Stimulated activated CD4-positive, alpha-beta T cell treated with anti-CD3 and anti-CD28 coated beads, Interleukin-2, amount 100 ng/mL, for 24 hours (primary cell): ENCODE results near the gene MESP2.

Source experiments
- DNase-seq, 2 donors: peaks; one replicate each; pipeline ENCODE4 v3.0.0-alpha.2; 2020

MESP2 gene

DNA sequence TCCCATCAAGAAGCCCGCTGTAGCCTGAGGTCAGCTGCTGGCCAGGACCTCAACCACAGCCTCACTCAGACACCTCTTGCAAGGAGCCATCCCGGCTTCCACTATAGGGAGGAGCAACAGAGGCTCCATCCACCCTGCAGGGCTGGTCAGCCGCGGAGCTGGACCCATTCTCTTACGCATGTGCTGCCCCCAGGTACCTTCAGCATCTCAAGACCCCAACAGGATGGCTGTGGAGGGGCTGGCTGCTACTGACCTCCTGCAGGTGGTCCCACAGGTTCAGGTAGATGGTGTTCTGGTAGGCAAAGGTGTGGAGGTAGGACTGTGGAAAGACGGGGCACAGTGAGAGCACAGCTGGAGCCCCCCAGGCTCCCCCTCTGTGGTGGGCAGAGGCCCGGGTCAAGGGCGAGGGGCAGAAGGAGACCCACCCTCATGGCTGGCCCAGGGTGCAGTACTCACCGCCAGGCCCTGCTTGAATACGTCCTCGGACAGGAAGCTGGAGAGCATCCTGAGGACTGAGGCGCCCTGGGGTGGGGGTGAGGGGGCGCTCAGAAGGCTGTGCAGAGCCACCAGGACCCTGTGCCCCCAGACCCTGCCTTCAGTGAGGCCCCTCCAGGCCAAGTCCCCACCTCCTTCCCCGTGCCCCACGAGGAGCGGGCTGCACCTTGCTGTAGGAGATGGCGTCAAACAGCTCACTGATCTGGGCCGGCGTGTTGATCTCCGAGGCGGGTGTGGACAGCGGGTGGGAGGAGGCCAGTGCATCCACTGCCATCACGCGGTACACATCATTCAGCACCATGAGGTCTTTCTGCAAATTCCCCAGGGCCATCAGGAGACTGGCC lies 27.1 kb downstream of the MESP2 start:
- no peak for DNase-seq

DNA sequence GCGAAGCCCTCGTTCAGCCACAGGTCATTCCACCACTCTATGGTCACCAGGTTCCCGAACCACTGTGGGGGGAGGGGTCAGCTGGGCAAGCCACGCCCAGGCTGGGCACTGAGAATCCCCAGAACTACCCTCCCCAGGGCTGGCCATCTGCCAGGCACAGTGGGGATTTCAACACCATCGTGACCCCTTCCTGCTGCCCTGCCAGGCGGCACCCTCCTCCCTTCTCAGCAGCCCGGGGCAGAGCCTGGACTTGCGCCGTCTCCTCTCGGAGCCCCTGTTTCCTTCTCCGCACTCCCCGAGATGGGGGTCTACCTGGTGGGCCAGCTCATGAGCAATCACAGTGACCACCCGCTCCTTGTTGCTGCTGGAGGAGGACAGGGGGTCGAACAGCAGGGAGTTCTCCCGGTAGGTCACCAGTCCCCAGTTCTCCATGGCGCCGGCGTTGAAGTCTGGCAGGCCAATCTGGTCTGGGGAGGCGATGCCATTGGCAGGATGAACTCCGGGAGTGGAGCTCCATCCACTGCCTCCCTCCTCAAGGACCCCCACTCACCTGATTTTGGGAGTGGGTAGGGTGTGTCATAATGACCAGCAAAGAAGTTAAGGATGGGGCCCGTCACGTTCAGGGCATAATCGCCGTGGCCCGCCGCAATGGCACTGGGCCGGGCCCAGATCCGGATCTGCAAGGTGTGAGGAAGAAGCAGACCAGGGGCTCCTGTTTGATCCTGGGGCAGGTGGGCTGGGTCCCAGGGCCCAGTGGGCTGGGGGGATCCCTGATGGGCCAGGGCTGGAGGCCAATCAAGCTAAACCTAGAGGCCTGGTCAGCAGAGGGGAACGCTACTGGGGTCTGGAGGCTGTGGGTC lies 28.0 kb downstream of the MESP2 start:
- no peak for DNase-seq

DNA sequence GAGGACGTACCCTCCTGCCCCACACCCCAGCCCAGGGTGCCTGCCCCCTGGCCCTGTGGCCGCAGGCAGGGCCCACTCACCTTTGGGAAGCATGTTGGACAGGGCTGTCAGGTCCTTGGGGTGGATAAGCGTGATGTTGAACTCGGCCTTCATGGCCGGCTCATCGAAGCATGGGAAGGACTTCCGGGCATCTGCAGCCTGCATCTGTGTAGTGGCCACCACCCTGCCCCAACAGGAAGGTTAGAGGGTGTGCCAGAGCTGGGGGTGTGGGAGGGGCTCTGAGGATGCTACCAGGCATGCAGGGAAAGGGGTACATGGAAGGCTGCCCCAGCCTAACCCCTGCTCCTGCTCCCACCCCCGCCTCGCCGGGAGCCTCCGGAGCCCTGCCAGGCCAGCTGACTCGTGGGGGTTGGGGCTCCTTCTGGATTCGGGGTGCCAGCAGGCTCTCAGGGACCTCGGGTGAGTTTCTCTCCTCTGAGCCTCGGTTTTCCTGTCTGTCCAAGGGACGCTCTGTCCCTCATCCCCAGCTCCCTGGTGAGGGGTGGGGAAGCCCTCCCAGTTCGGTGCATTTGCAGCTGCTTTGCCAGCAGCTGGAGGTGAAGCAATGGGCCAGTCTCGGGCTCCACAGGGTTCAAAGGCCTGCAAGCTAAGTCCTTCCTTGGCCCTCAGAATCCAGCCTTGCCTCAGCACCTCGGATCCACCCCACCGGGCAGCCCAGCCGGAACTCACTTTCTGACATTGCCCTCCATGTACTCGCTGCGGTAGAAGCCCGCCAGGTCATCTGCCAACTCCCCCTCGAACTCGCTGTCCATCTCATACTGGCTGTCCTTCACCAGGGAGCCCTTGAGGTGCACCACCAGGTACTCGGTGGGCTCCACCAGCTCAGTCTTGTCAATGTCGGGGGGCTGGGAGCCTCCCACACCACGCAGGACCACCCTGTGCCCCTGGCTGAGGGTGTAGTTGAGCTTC lies 29.4 kb downstream of the MESP2 start:
- DNase-seq: no peak

DNA sequence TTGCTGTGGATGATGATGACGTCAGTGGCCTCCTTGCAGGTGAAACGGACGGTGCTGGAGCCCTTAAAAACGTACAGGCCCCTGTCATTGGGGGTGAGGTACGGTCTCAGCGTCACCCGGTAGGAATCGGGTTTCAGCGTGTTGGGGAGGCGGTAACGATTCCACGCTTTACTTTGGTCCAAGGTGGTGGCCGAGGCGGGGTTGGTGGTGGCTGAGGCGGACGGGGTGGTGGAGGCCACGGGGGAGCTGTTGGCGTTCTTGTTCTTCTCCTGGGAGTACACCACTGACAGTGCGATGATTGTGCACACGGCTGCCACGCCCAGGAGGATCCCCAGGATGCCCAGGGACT lies 30.1 kb downstream of the MESP2 start:
- DNase-seq: no peak

DNA sequence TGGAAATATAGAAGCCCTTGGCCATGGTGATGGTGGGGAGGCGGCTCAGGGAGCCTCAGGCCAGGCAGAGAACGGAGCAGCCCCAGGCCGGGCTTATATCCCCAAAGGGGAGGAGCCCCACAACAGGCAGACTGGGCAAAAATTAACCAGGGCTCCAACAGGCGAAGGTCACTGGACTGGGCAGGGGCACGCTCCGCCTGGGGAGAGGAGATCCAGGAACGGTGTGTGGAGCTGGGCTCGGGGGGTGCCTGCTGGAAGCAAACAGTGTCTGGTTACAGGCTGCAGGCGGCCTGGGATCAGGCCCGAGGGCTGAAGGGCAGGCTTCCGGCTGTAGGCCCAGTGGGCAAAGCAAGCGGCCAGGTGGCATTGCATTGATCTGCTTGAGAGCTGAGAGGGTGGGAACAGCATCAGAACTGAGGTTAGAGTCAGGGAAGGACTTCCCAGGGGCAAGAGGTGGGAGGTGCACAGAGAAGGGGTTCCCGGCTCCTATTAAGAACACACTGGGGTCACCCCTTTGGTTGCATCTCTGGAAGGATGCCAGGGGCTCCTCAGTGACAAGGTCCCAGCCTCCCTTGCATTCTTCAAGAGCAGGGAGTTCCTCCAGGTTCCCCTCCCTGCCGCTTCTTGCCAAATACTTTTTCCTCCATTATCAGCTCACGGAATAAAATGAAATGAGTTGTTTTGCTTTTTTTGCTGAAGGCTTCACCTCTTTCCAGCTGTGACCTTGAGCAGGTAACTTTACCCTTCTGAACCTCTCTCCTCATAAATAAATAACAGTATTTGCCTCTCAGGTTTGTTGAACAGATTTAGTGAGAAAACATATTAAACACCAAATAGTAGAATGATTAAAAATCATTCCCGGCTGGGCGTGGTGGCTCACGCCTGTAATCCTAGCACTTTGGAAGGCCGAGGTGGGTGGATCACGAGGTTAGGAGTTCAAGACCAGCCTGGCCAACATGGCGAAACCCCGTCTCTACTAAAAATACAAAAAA lies 30.7 kb downstream of the MESP2 start:
- DNase-seq: no peak

DNA sequence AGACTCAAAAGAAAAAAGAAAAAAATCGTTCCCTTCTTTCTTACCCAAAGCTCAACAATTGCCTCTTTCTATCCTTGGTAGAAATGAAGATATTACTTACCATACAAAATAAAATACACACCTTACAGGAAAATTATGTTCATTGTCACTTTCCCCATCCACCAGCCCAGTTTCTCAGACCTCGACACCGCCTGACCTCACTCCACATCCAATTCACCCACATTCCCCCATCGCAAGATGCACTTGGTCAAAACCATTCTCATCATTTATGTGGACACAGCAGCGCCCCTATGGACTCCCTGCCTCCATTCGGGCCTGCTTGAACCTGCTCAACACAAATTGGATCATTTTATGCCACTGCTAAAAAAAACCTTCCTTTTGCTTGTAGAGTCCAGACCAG lies 31.6 kb downstream of the MESP2 start:
- DNase-seq: no peak

DNA sequence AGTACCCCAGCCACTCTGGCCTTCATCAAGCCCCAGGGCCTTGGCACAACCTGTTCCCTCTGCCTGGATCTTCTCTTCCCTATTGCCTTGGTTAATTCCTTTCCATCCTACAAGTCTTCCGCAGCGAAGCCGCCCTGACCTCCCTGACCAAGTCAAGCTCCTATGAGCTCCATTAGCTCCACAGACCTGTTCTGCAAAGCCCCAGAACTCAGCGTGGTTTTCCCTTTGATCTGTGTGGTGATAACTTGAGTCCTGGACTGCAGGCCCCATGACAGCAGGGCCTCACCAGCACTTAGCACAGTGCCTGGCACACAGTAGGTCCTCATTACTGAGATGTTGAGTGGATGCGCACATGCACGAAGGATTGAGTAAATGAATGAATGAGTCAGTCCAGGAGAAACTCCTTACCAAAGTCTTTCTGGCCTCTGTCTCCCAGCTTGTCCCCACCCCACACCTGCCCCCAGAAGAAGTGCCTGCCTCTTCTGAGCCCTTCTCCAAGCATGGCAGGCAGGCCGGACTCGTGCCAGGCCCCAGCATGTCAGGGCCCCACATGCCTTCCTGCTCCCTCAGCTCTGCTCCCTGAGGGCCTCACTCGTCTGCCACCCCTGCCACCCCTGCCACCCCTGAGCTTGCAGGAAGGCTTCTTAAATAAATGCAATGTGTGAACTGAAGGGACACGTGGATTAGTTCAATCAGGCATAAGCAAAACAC lies 32.2 kb downstream of the MESP2 start:
- DNase-seq: no peak

DNA sequence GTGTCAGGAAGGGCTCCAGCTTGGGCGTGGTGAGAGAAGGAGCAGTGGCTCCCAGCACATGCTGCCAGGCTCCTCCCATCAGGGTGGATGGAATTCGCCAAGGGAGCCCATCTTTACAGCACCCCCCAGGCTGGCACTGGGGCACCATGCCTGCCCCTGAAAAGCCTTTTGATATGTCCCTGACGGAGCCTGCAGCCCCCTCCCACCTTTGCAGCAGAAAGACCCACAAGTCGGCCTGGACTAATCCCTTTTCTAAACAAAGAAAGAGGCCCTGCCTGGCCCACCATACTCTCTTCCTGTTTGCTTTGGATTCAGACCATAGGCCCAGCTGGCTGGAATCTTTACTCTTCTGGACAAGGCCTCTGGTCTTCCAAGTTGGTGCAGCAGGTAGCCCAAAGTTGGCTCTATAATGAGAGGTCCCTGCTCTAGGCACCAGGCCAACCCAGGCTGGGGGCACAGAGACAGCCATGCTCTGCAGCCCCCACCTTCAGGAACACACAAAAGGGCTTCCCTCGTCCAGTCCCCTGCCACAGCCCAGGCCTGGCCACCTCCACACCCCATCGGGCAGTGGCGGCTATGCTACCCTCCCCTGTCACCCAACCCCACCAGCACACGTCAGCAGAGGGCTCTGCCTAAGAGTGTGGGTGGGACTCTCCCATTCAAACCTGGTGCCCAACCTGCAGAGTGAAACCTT lies 33.1 kb downstream of the MESP2 start:
- DNase-seq: no peak

DNA sequence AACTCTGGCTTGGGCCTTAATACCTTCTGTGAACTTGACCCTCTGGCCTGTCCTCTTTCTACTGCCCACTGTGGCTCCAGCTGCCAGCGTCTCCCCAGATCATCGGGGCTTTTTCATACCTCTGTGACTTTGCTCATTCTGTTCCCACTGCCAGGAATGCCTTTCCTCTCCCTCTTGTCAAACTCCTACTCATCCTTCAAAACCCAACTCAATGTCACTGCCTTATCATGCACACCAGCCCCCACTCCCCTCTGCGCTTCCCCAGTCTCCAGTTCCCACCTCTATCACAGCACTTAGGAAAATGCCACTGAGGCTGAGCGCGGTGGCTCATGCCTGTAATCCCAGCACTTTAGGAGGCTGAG lies 33.6 kb downstream of the MESP2 start:
- no peak for DNase-seq

DNA sequence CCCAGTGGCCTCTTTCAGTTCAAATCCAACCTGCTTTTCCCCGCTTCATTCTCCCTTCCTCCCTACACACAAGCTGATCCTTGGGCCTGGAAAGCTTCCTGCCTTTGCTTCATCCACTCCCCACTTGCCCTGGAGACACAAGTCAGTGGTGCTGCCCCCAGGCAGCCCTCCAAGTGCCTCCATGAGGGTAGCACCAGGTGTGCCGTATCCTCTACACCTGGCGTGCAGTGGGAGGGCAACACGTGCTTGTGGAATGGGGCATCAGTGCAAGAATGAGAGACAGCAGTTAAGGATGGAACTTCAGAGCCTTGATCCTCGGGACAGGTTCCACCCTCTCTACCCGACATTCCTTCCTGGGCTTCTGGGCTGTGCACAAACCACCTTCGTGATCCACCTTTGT lies 34.7 kb downstream of the MESP2 start:
- no peak for DNase-seq

DNA sequence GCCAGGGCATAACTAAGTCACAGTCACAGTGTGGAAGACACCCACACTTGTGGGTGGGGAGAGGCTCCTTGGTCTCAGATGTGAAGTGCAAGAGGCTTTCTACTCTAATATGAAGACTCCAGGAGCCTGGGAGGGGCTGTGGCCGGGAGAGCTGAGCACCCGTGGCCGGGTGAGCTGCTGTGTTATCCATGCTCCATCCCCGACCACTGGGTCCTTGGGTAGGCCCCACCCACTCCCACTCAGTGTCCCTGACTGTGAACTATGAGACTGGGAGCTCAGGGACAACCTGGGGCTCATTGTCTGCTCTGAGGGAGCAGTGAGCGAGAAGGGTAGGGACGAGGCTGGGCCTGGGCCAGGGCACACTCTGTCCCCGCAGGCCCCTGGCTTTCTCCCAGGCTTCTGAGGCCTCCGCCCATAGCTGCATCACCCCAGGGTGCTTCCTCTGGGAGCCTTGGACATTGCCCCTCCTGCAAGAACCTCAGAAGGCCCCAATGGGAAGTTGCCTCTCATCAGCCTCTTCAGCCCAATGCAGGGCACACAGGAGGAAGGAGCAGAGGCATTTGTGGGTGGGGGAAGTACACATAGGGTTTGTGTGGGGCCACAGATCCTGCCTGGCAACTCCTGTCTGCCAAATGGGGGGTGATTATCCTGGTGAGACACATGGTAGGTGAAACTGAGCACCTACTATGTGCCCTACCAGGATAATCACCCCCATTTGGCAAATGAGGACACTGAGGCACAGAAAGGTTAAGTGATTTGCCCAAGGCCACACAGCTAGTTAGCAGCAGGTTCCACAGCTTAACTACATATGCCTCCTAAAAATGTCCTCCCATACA lies 36.1 kb downstream of the MESP2 start:
- DNase-seq: no peak

DNA sequence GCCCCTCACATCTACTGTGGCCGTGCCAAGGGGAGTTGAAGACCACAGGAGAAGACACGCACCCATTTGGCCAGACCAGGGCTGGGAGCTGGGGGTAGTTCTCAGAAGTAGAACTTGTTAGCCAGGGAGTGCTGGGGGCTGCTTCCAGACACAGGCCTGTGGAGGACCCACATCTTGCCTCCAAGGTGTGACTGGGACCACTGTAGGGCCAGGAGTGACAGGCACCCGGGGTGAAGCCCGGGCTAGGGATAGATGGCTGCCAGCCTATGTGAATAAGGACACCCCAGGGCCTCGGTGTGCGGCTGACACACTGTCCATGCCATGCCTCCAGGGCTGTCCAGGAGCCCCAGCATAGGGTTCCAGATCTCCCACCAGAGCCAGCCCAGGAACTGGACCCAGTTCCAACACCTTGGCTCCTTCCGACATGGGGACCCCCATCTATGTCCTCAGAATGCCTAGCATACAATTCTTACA lies 36.8 kb downstream of the MESP2 start:
- DNase-seq: no peak

DNA sequence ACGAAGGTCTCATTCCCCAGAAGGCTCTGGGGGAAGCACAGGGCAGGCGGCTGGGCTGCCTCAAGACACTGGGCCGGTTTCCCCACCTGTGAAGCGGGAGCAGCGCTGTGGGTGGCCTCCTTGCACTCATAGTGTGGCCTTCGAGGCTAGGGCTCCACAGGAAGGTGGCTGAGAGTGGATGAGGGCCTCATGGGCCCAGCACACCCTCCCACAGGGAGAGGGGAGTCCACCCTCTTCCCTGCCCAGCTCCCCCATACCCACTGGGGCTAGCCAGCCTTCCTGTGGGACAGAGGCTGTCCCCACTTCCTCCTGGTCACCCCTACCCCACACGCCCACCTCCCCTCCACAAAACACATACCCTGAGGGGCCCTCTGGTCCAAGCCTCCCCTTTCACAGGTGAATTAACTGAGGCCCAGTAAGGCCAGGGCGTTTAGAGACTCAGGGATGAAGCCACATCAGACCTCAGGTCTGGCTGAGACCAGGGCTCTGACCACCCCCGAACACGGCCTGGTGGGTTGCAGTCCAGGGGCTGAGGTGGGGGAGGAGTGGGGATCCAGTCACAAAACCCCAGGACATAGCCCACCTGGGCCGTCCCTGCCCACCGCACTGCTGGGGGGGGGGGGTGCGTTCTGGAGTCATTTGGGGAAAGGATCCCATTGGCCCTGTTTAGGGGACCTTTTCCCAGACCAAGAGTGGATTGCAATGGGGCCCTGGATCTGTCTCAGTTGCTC lies 37.4 kb downstream of the MESP2 start:
- no peak for DNase-seq

DNA sequence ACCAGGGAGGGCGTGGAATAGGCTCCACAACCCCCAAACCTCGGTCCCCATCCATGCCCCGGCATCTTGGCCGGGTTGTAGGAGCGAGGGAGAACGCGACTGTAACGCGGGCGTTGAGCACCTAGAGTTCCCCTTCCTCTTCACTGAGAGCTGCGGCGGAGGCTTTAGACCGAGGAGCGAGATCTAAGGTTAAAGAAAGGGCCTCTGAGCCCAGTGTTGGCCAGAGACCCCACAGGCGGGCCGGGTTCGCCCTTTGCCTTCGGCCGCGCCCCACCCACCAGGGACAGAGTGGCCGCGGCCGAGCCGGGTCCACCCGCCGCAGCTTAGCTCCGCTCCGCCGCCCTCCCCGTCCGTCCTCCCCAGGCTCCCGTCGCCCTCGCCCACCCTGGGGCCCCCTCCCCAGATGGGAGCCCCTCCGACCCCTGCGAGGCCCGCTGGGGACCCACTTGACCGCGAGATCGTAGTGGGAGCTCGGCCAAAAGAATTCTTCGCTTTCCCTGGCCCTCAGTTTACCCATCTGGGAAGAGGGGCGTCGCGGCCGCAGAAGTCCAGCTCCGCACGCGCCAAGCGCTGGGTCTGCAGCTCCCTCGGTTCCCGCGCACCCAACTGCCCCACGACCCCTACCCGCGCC lies 38.1 kb downstream of the MESP2 start:
- peak in 1 of 2 donors; percentile 5 for DNase-seq

DNA sequence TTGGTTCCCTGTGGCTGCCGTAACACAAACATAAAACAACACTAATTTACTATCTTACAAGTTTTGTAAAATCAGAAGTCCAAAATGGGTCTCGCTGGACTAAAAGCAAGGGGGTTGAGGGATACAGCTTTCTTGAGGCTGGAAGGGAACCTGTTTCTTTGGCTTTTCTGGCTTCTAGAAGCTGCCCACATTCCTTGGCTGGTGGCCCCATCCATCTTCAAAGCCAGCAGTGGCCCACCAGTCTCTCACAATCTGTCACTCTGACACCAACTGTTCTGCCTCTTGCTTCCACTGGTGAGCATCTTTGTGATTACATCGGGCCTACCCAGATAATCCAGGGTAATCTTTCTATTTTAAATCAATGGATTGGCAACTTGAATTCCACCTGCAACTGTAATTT lies 39.6 kb downstream of the MESP2 start:
- no peak for DNase-seq

DNA sequence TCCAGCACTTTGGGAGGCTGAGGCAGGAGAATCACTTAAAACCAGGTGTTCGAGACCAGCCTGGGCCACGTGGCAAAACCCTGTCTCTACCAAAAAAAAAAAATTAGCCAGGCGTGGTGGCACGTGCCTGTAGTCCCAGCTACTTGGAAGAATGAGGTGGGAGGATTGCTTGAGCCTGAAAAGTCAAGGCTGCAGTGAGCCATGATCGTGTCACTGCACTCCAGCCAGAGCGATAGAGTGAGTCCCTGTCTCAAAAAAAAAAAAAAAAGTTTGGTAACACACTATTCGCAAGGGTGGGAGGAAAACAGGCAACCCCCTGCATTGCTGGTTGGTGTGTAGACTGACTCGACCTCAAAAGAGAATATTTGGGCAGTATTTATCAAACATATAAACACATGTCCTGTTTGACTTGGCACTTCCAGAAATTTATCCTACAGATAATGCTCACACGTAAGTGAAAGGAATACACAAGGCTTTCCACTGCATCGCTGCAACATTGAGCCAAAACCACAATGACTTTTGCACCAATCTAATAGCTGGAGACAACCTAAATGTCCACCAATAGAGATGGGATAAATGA lies 41.7 kb downstream of the MESP2 start:
- no peak for DNase-seq

DNA sequence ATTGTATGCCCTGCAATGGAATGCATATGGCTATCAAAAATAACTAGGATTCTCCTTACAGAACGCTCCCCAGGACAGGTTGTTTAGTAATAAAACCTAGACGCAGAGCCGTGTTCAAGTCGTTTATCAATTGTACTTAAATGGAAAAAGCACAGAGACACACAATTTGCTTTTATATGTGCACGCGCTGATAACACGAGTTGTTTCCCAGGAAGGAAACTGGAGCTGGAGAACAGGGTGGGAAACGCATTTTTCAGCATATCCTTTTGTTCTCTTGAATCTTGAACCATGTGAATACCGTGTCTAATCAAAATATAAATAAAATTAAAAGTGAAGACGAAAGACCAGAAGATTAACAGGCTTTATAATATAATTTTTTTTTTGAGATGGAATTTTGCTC lies 42.2 kb downstream of the MESP2 start:
- DNase-seq: no peak
